Stimulated activated CD8-positive, alpha-beta memory T cell treated with anti-CD3 and anti-CD28 coated beads, Interleukin-4, amount 100 ng/mL, for 24 hours (primary cell): Measurements from ENCODE around the gene TIMM44.
"Not testable (repeated sequence)": the region's sequence is repeated elsewhere in the genome, so short reads cannot be mapped to it uniquely, and the experiment has no call there.

Experiments used
- DNase-seq: peaks from one replicate; pipeline ENCODE4 v3.0.0-alpha.2; 2020; ENCODE audit warnings: low read depth

Gene TIMM44

DNA sequence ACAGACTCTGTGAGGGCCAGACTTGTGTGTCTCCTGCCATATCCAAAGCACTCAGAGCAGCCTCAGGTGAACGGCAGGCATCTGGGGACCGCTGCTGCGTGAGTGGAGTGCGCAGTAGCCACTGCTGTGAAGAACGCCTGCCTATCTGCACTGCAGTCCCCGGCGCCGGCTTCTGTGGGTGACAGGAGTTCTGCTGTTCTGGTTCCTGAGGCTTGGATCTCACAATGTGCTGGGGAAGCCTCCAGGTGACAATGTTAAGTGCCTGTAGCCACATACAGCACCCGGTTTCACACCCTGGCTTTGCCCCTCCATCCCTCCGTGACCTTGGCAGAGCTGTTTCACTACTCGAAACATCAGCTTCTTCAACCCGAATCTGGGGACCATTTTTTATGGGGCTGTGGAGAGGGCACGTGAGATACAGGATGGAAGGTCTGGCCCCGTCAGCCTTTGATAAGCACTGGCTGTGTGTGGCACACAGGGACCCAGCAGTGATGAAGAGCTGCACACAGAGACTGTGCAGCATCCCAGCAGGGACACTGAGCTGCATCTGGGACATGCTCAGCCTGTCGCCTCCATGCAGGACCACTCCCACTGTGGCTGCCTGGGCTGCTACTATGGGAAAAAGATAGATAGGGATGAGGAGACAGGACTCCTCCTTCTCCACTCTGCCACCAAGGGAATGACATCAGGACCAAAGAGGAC lies 33.7 kb upstream of the TIMM44 start:
- DNase-seq = no peak

DNA sequence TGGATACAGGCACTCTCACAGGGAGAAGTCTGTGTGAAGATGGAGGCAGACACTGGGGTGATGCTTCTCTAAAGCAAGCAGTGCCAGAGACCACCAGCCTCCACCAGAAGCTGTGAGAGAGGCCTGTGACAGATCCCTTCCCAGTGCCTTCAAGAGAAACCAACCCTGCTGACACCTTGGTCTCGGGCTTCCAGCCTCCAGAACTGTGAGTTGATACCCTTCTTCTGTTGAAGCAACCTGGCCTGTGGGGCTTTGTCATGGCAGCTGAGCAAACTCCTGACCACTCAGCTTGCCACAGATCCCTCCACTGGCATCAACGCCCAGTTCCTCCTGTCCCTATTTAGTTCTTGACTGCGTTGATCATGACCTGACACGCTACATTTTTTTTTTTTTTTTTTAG lies 33.0 kb upstream of the TIMM44 start:
- no peak for DNase-seq

DNA sequence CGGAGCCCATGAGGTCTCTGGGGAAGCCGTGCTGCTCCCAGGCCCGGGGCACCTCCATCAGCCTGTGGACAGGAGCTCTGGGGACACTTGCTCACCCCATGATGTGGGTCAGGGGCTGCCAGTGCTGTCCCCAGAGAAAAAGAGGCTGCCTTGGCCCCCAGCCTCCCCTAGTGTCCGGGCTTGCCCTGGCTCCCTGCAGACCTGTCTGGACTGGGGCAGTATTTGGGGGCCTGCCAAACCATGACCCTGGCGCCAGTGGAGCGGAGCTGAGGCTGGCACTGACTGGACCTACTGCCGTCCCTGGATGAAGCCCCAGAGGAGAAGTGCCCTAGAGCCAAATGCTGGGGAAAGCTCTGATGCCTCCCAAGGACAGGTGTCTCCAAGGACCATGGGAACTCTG lies 31.6 kb upstream of the TIMM44 start:
- no peak for DNase-seq

DNA sequence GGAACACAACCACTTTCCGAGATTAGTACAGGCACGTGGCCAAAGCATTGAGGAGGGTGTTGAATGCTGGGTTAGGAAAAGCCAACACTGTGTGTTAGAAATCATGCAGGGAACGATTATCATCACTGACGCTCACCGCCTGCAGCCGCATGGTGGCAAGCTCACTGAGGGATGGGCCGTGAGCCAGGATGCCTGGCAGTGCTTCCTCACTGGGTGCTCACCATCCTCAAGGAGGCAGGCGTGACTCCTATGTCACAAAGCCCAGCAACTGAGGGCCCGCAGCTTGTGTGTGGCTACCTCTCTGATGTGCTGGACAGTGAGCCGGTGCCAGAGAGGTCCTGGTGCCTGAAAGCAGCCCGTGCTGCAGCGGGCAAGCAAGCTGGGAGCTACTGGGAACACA lies 30.4 kb upstream of the TIMM44 start:
- no peak for DNase-seq

DNA sequence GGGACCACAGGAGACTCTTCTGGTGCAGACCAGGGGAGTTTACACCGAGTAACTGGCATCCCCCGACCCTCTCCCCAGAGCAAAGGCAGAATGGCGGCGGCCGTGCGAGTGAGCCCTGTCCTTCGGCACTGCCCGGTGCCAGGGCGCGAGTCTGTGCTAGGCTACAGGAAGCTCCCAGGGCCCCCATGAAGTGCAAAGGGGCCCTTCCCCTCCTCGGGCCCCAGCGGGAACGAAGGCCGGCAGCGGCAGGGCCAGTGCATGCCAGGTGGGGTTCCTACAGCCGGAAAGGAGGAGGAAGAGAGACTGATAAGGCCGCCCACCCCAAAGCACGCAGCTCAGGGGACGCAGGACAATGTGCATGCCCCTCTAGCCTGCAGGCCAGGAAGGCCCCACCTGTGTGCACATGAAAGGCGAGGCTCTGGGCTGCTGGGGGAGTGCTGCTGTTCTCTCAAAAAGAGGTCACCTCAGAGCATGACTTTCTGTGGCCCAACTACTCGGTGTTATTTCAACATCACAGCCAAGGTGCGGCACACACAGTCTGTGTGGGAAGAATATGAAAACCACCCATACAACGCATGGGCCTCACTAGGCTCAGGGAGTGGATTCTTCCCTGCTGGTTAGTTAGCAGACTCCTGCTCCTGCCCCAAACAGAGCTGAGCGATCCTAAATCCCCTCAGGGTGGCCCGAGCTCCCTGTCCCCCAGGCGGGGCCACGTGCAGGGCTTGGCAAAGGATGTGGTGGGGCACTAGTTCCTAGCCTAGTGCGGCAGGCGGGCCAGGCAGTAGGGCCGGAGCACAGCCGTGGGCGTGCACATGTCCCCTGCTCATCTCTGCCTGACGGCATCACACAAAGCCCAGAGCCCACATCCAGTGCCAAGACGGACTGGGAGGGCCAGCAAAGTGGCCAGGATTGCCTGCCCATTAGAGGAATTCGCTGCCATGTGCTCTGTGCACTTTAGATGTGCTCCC lies 28.4 kb upstream of the TIMM44 start:
- no peak for DNase-seq

DNA sequence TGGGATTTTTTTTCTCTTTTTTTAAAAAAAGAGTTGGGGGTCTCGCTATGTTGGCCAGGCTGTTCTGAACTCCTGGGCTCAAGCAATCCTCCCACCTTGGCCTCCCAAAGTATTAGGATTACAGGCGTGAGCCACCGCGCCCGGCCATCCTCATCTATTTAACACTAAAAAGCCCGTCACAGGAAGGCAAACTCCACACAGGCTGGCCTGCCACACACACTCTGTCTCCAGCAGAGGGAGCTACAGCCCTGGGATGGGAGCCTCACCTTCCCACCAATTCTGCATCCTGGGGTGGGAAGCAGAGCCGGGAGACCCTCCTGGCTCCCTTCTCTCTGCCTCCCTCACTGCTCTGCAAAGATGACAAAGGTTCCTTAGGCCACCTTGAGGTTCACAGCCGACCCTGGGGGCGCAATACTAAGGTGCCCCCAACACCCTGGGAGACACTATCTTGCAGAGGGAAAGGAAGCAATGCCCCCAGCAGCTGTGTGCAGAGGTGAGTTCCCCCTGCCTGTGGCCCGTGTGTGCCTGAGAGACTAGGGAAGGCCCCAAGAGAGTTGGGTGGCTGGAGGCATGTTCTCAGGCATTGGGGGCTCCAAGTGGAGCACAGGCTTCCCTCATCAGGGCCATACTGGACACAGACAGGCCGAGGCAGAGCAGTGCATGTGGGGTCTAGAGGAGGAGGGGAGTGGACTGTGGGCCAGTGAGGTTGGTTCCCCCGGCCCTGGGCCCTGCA lies 27.4 kb upstream of the TIMM44 start:
- no peak for DNase-seq

DNA sequence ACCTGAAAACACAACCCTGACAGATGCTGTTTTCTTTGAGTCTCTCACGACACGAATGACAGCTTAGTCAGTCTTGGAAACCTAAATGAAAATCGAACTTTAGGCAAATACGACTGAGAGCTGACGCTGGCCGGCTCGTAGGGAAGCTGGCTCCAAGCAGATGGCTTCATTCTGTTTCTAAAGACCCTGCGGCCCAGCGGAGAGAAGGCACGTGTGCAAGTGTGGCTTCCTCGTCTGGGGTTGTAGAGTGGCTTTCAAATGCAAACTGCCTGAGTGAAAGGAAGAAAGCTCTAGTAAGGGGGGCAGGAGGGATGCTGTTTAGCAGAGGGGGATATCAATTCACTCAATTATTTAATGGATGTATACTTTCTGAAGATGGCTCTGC lies 26.1 kb upstream of the TIMM44 start:
- no peak for DNase-seq

DNA sequence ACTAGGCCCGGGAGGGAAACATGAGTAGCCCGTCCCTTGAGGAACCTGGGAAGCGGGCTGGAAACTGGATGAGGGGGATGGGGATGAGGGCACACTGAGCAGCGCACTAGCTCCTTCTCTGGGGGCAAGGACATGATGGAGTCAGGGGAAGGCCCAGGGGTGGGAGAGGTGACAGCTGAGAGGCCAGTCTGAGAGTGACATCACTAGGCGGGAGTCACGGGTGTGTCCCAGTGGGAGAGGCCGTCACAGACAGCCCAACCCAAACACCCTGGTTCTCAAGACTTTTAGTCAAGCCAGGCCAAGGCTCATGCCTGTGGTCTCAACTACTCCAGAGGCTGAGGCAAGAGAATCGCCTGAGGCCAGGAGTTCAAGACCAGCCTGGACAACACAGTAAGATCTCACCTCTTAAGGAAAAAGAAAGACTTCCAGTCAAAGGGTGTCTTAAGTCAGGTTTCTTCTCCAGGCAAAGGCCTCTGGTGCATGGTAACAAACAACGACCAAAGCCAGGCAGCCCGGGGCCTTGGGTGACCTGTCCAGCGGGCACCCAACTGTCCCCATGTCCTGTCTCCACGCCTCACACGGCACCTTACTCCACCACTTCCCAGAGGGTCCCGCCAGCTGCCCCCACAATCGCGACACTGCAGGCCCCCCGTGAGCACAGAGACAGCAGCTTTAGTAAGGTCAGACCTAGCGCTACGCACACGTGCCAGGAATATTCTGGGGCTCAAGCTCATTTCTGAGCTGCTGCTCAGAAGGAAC lies 25.5 kb upstream of the TIMM44 start:
- DNase-seq = no peak

DNA sequence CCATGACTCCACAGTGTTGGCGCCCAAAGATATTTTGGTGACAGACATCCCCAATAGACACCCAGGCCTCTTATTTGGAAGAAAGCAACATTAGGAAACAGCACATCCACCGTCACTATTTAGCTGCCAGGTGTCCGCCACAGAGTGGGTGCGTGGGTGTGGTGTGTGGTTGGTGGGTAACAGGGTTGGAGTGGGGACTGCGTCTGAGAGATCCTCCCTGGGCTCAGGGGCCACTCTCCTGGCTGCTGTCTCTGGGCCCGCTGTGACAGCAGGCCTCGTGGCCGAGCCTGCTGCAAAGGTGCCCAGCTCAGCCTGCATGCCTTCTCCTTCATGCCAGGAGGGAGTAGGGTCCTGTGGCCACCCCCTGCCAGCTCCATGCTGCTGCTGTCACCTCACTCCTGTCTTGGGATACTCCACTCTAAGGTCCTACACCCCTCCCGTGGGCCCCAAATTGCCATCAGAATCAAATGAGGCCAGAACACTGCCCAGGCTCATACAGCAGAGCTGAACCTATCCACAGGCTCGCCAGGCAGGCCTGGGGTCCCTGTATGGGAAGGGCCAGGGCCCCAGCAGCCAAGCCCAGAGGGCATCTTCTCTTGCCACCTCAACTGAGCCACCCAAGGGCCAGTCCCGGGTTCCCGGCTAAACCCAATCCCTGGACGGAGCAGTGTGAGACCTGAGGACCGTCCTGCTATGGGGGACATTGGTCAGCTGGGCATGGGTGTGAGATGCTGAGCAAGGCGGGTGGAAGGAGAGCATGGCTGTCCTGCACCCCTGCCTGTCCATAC lies 24.7 kb upstream of the TIMM44 start:
- DNase-seq = no peak

DNA sequence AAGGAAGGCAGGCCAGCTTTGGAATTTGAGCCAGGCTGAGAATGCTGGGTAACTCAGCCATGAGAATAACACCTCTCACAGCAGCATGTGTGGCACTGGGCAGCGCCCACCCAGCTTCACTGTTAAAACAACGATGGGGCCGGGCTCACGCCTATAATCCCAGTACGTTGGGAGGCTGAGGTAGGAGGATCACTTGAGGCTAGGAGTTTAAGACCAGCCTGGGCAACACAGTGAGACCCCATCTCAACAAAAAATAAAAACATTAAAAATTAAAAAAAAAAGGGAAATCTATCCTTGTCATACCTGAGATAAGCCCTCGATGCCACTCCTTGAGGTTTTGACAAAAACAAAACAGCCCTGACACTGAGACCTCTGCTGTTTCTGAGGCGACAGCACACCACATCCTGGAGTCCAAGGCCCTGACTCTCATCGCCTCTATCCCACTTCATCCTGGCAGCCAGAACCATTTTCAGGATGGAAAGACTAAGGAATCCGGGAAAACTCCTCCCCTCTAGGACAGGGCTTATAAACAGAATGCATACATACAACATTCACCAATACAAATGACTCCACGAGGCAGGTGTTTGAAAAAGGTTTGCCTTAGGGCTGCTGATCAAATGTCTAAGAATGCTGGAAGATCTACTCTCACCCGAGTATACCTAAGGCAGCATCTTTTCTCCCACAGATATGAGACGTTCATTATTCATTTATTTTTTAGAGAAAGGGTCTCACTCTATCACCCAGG lies 22.6 kb upstream of the TIMM44 start:
- no peak for DNase-seq

DNA sequence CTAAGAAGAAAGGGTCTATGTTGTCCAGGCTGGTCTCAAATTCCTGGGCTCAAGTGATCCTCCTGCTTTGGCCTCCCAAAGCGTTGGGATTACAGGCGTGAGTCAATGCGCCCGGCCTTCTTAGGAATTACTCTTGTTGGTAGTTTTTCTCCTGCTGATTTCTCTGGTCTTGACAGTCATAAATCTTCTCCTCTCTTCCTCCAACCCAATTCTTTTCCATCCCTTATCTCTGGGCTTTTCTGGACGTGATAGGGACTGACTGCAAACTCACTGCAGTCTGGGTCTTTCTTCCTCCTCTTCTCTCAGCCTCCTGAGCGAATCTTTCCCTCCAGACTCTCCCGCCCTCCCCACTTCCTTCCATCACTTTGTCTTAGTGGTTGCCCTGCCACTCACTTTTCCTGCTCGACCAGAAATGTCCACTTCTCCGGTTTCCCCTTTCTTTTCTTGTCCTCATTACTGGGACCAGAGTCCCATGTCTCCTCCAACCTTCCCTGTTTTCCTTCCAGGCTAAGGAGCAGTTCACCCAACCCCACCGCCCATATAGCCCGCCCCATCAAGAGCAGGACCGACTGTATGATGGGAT lies 21.9 kb upstream of the TIMM44 start:
- DNase-seq = no peak

DNA sequence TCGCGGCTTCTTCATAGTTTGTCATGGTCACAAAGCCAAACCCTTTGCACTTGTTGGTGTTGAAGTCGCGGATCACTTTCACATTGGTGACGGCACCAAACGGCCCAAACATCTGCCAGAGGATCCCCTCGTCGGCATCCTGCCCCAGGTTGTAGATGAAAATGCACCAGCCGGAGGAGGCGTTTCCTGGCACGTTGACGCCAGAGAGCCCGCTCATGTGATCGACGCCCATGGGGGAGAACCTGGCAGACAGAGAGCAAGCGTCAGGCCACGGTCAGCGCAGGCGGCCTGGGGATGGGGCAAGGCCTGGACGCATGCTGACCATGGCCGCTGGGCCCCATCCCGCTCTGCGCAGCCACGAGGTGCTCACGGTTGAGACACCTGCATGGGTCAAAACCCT lies 20.1 kb upstream of the TIMM44 start:
- no peak for DNase-seq

DNA sequence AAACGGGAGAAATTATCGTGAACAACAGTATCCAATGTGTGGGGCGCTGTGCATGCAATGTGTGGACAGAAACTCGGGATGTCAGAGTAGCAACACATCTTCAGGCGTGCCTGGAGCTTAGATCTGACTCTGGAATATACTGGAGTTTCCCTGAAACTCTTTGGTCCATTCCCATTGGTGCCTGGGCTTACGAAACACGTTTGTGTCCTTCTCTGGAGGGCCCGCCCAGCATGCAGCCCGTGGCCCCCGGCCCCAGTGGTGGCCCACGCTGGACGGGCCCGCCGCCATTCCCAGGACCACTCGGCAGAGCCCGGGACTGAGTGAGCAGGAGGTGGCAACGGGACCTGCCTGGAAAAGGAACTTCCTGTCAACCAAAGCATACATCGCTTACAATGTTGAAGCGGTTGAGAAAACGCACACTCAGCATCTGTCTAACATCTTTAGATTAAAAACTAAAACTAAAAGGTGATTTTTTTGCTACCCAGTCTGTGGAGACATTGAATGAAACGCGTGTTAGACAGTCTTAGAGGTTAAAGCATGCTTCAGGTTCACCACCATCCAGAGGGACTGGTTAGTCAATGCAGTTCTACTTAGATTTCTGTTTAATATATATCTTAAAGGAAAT lies 19.3 kb upstream of the TIMM44 start:
- no peak for DNase-seq

DNA sequence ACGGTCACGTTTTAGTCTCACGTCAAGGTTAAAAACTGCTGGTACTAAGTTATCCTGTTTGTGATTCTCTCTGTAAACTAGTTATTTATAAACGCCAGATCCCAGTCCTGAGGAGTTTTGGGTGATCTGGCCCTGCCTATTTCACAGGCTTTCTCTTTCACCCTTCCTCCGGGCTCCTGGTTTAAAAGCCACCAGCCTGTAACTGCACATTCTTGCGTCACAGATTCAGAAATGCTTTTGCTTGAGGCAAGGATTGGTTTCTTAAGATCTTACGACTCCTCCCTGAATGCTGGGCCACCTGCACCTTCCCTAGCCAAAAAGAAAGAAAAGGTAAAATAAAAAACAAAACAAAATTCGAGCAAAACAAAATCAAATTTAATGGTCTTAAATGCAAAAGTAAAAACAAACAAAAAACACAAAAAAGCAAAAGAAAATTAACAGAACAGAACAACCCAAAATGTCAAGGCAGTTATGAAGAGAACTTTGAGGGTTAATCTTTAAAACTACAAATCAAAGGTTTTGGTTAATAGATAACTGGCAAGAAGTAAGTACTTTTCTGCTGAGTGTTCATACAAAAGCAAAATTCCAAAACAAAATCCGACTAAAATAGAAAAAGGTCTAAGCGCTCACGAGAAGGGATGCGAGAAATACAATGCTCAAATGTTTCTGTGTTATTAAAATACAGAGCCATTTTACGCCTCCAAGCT lies 18.6 kb upstream of the TIMM44 start:
- no peak for DNase-seq

DNA sequence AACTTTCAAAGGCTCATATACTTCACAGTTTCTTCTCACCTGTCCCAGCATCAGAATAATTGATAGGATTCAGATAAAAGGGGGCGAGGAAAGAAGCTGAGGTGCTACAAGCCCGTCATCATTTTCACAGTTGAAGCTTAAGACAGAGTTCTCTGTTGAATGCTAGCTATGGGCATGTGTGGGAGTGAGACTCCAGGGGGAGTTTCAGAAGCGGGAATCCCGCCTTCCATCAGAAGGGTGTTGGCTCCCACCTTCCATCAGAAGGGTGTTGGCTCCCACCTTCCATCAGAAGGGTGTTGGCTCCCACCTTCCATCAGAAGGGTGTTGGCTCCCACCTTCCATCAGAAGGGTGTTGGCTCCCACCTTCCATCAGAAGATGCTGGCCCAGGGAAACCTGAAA lies 17.6 kb upstream of the TIMM44 start:
- DNase-seq = not testable (repeated sequence)

DNA sequence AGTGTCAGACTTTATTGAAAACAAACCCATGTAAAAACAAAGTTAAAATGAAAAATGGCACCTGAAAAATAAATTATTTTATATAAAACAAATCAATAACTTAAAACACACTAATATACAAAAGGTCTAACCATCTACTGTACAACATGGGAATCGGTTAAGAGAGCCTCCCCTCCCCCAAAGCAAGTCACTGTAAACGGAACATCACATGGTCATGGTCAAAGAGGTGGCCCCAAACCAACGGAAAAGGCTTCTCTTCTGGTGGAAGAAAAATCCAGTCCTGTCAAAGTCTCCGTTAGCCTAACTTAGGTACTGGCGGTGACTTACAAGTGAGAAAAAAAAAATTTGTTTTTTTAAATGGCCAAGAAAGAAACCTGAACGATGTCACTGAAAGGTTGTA lies 15.7 kb upstream of the TIMM44 start:
- no peak for DNase-seq

DNA sequence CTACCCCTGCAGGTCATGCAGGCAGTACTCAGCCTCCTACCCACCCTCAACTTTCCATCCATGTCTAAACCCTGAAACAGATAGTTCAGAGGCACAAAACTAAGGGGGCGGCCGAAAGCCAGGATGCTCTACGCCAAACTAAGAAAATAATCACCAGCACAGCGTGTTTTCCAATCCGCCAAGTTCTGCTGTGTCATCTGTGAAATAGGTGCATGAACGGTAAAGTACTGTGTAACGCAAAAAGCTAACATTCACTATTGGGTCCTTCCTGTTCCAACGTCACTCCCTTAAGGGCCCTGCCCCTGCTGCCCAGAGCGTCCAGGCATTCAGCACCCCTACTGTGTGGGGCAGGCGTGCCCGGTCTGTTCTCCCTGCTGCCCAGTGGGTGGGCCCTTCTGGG lies 12.2 kb upstream of the TIMM44 start:
- no peak for DNase-seq

DNA sequence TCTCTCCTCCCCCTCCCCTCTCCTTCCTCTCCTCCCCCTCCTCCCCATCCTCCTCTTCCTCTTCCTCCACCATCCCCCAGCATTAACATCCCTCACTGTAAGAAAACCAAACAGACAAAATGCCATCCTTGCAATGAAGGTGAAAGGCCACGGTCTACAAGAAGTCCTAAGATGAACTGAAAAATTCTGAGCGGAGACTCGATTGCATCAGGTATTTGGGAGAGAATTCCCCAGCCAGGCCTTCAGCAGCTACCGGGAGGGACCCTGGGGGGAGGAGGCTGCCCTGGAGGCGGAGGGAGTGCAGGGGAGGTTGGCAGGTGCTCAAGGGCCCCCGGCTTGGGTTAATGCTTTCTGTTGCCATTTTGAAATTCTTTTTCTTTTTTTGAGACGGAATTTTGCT lies 10.1 kb upstream of the TIMM44 start:
- no peak for DNase-seq

DNA sequence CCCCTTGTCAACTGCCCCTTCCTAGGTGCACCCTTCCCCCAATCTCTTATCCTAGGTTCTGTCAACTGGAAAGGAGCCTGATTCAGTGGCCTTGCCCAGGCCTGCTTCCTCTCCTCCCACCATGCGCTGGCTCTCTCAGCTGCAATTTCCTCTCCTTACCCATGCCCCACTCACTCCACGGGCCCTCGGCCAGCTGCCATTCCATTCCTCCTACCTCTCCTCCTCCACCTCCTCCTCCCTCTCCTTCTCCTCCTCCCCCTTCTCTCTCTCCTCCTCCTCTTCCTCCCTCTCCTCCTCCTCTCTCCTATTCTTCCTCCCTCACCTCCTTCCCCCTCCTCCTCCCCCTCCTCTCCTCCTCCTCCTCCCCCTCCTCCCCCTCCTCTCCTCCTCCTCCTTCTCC lies 9.6 kb upstream of the TIMM44 start:
- no peak for DNase-seq
